ENCODE results near the gene YTHDF1. TPM values are rescaled to one million over a fixed set of nuclear protein-coding genes. Genes with fewer than 3 reads are reported as not detected.
A peak's percentile ranks its signal among the peaks of the same experiment; 100 is the strongest.

YTHDF1 gene
- total and polyA plus RNA-seq, 7 experiments from 2014 or later: 27.5 to 52.1 (median 42.0) TPM

GRCh38 chr20:63176427-63177133, 39.4 kb downstream of the YTHDF1 start:
- ATAC-seq (no peak), DNase-seq (no peak)
- Histone ChIP-seq H3K27ac (ENCODE audit: low read depth, low read length) (no peak overlapping the region), H3K4me3 (ENCODE audit: low read length) (no peak overlapping the region), H3K4me1 (ENCODE audit: control insufficient read depth in 2 of 2, insufficient read depth in 2 of 2, low read length in 2 of 2) (peaks cover 0 to 6% of the 10 kb centered on the region in 2 donors), H3K36me3 (ENCODE audit: control insufficient read depth in 2 of 3, insufficient read depth in 3 of 3, low read length in 3 of 3) (no peaks in the 10 kb centered on the region), H3K9me3 (ENCODE audit: control insufficient read depth in 2 of 3, low read length in 3 of 3) (no peaks in the 10 kb centered on the region), H3K27me3 (ENCODE audit: control insufficient read depth in 2 of 2, insufficient read depth in 2 of 2, low read length in 2 of 2) (peaks cover 3 to 20% of the 10 kb centered on the region in 2 donors)
- Mint-ChIP-seq H3K27me3 (peaks cover 19 to 61% (median 36%) of the 10 kb centered on the region in 5 donors), H3K9me3 (peaks cover 0 to 3% (median 0%) of the 10 kb centered on the region in 11 donors), H3K4me3 (peak overlapping the region; percentile 29 to 80 (median 46)), H3K36me3 (peaks cover 0 to 1% (median 0%) of the 10 kb centered on the region in 5 donors), H3K4me1 (peaks cover 0 to 17% (median 8%) of the 10 kb centered on the region in 7 donors), H3K27ac (peak overlapping the region in 3 of 9 donors; percentile 28 to 72 (median 61))
- POLR2A ChIA-PET: no interaction called here
- CTCF ChIA-PET: no interaction called here
- intact Hi-C loops (cut with micrococcal nuclease): no loop called here

- peaks cover 0 to 1% (median 0%) of the 10 kb centered on the region in 5 donors for H3K36me3 Mint-ChIP-seq
- DNase-seq: no peak
- intact Hi-C loops (cut with micrococcal nuclease): no loop called here
Observed at GRCh38 chr20:63176034-63176426, 39.9 kb downstream of the YTHDF1 start.

GRCh38 chr20:63175038-63175895, 40.7 kb downstream of the YTHDF1 start:
- H3K4me1 Mint-ChIP-seq: peaks cover 0 to 17% (median 8%) of the 10 kb centered on the region in 7 donors
- no peak overlapping the region for H3K27ac Mint-ChIP-seq
- H3K9me3 Mint-ChIP-seq: peaks cover 0 to 3% (median 0%) of the 10 kb centered on the region in 11 donors
- Histone ChIP-seq H3K9me3 (ENCODE audit: control insufficient read depth in 2 of 3, low read length in 3 of 3) (no peaks in the 10 kb centered on the region), H3K4me1 (ENCODE audit: control insufficient read depth in 2 of 2, insufficient read depth in 2 of 2, low read length in 2 of 2) (peaks cover 0 to 6% of the 10 kb centered on the region in 2 donors), H3K27ac (ENCODE audit: low read depth, low read length) (no peak overlapping the region), H3K36me3 (ENCODE audit: control insufficient read depth in 2 of 3, insufficient read depth in 3 of 3, low read length in 3 of 3) (no peaks in the 10 kb centered on the region), H3K27me3 (ENCODE audit: control insufficient read depth in 2 of 2, insufficient read depth in 2 of 2, low read length in 2 of 2) (peaks cover 3 to 20% of the 10 kb centered on the region in 2 donors), H3K4me3 (ENCODE audit: low read length) (no peak overlapping the region)
- peaks cover 0 to 1% (median 0%) of the 10 kb centered on the region in 5 donors for H3K36me3 Mint-ChIP-seq
- DNase-seq (no peak), ATAC-seq (no peak)
- intact Hi-C loops (cut with micrococcal nuclease): no loop called here
- H3K4me3 Mint-ChIP-seq: peak overlapping the region in 1 of 10 donors; percentile 80
- ChIA-PET POLR2A (no interaction called here), CTCF (no interaction called here)
- H3K27me3 Mint-ChIP-seq: peaks cover 21 to 56% (median 35%) of the 10 kb centered on the region in 5 donors

More at GRCh38 chr20:63176034-63176426, 39.9 kb downstream of the YTHDF1 start:
- ChIA-PET POLR2A (no interaction called here), CTCF (no interaction called here)
- peaks cover 3 to 20% of the 10 kb centered on the region in 2 donors for H3K27me3 ChIP-seq (ENCODE audit: control insufficient read depth in 2 of 2, insufficient read depth in 2 of 2, low read length in 2 of 2)
- H3K27ac Mint-ChIP-seq: peak overlapping the region in 3 of 9 donors; percentile 28 to 72 (median 61)
- H3K4me1 Mint-ChIP-seq: peaks cover 0 to 17% (median 8%) of the 10 kb centered on the region in 7 donors
- H3K4me3 Mint-ChIP-seq: peak overlapping the region; percentile 2 to 80 (median 46)
- no peaks in the 10 kb centered on the region for H3K36me3 ChIP-seq (ENCODE audit: control insufficient read depth in 2 of 3, insufficient read depth in 3 of 3, low read length in 3 of 3)
- no peak for ATAC-seq
- peaks cover 0 to 6% of the 10 kb centered on the region in 2 donors for H3K4me1 ChIP-seq (ENCODE audit: control insufficient read depth in 2 of 2, insufficient read depth in 2 of 2, low read length in 2 of 2)
- no peak overlapping the region for H3K4me3 ChIP-seq (ENCODE audit: low read length)
- peaks cover 22 to 61% (median 38%) of the 10 kb centered on the region in 5 donors for H3K27me3 Mint-ChIP-seq
- no peak overlapping the region for H3K27ac ChIP-seq (ENCODE audit: low read depth, low read length)
- H3K9me3 ChIP-seq (ENCODE audit: control insufficient read depth in 2 of 3, low read length in 3 of 3): no peaks in the 10 kb centered on the region
- peaks cover 0 to 3% (median 0%) of the 10 kb centered on the region in 11 donors for H3K9me3 Mint-ChIP-seq

- Mint-ChIP-seq H3K36me3 (peaks cover 0 to 1% (median 0%) of the 10 kb centered on the region in 5 donors), H3K9me3 (peaks cover 0 to 3% (median 0%) of the 10 kb centered on the region in 11 donors), H3K27me3 (peaks cover 19 to 49% (median 40%) of the 10 kb centered on the region in 5 donors), H3K4me1 (peaks cover 0 to 16% (median 7%) of the 10 kb centered on the region in 7 donors), H3K27ac (no peak overlapping the region), H3K4me3 (no peak overlapping the region)
- CTCF ChIA-PET: no interaction called here
- no peaks in the 10 kb centered on the region for H3K36me3 ChIP-seq (ENCODE audit: control insufficient read depth in 2 of 3, insufficient read depth in 3 of 3, low read length in 3 of 3)
- intact Hi-C loops (cut with micrococcal nuclease): no loop called here
- H3K27me3 ChIP-seq (ENCODE audit: control insufficient read depth in 2 of 2, insufficient read depth in 2 of 2, low read length in 2 of 2): peaks cover 3 to 15% of the 10 kb centered on the region in 2 donors
- H3K4me1 ChIP-seq (ENCODE audit: control insufficient read depth in 2 of 2, insufficient read depth in 2 of 2, low read length in 2 of 2): peaks cover 0 to 2% of the 10 kb centered on the region in 2 donors
- no peak overlapping the region for H3K4me3 ChIP-seq (ENCODE audit: low read length)
- POLR2A ChIA-PET: no interaction called here
- no peak overlapping the region for H3K27ac ChIP-seq (ENCODE audit: low read depth, low read length)
- DNase-seq: no peak
- H3K9me3 ChIP-seq (ENCODE audit: control insufficient read depth in 2 of 3, low read length in 3 of 3): no peaks in the 10 kb centered on the region
- ATAC-seq: no peak
Observed at GRCh38 chr20:63174309-63175037, 41.5 kb downstream of the YTHDF1 start.

- no peaks in the 10 kb centered on the region for H3K36me3 ChIP-seq (ENCODE audit: control insufficient read depth in 2 of 3, insufficient read depth in 3 of 3, low read length in 3 of 3)
- H3K27me3 ChIP-seq (ENCODE audit: control insufficient read depth in 2 of 2, insufficient read depth in 2 of 2, low read length in 2 of 2): peaks cover 3 to 13% of the 10 kb centered on the region in 2 donors
- no peak overlapping the region for H3K27ac Mint-ChIP-seq
- ChIA-PET POLR2A (no interaction called here), CTCF (no interaction called here)
- no peaks in the 10 kb centered on the region for H3K9me3 ChIP-seq (ENCODE audit: control insufficient read depth in 2 of 3, low read length in 3 of 3)
- DNase-seq: no peak
- no peak overlapping the region for H3K4me3 ChIP-seq (ENCODE audit: low read length)
- peaks cover 0 to 1% (median 0%) of the 10 kb centered on the region in 5 donors for H3K36me3 Mint-ChIP-seq
- ATAC-seq: no peak
- no peaks in the 10 kb centered on the region for H3K4me1 ChIP-seq (ENCODE audit: control insufficient read depth in 2 of 2, insufficient read depth in 2 of 2, low read length in 2 of 2)
- H3K27ac ChIP-seq (ENCODE audit: low read depth, low read length): no peak overlapping the region
- H3K27me3 Mint-ChIP-seq: peaks cover 17 to 46% (median 41%) of the 10 kb centered on the region in 5 donors
- H3K4me3 Mint-ChIP-seq: no peak overlapping the region
- intact Hi-C loops (cut with micrococcal nuclease): no loop called here
- peaks cover 0 to 16% (median 4%) of the 10 kb centered on the region in 7 donors for H3K4me1 Mint-ChIP-seq
- H3K9me3 Mint-ChIP-seq: peaks cover 0 to 3% (median 0%) of the 10 kb centered on the region in 11 donors
Observed at GRCh38 chr20:63173552-63174191, 42.3 kb downstream of the YTHDF1 start.

GRCh38 chr20:63172726-63173125, 43.2 kb downstream of the YTHDF1 start:
- Histone ChIP-seq H3K27ac (ENCODE audit: low read depth, low read length) (no peak overlapping the region), H3K27me3 (ENCODE audit: control insufficient read depth in 2 of 2, insufficient read depth in 2 of 2, low read length in 2 of 2) (peaks cover 3 to 10% of the 10 kb centered on the region in 2 donors), H3K9me3 (ENCODE audit: control insufficient read depth in 2 of 3, low read length in 3 of 3) (no peaks in the 10 kb centered on the region), H3K4me3 (ENCODE audit: low read length) (no peak overlapping the region), H3K4me1 (ENCODE audit: control insufficient read depth in 2 of 2, insufficient read depth in 2 of 2, low read length in 2 of 2) (no peaks in the 10 kb centered on the region), H3K36me3 (ENCODE audit: control insufficient read depth in 2 of 3, insufficient read depth in 3 of 3, low read length in 3 of 3) (no peaks in the 10 kb centered on the region)
- ChIA-PET POLR2A (no interaction called here), CTCF (no interaction called here)
- Mint-ChIP-seq H3K36me3 (no peaks in the 10 kb centered on the region), H3K27ac (no peak overlapping the region), H3K4me1 (peaks cover 0 to 16% (median 4%) of the 10 kb centered on the region in 7 donors), H3K27me3 (peaks cover 17 to 44% (median 41%) of the 10 kb centered on the region in 5 donors), H3K4me3 (no peak overlapping the region), H3K9me3 (peaks cover 0 to 3% (median 0%) of the 10 kb centered on the region in 11 donors)
- no peak for ATAC-seq
- intact Hi-C loops (cut with micrococcal nuclease): no loop called here
- no peak for DNase-seq
